Thyroid gland (tissue), 4 donors: ENCODE measurements around the gene GTF2F2.

ENCODE experiments used
- POLR2A ChIP-seq, 2 donors: fragments of 450-650 bp; IDR thresholded peaks; one replicate each; pipeline ENCODE4 v1.6.1; 2017; ENCODE audit warnings: antibody characterized with exemption in 2 of 2, mild to moderate bottlenecking in 2 of 2, moderate library complexity in 1 of 2
- TF ChIP-seq, protein P1 (sequence below), 6 experiments: fragments of 200-600 bp in 3 of 6; fragments of 450-650 bp in 3 of 6; sonication (generic) in 3 of 6; IDR thresholded peaks; one replicate each; pipeline ENCODE4 v1.5.1; 2016 to 2019; ENCODE audit warnings: antibody characterized with exemption in 6 of 6, mild to moderate bottlenecking in 2 of 6, inconsistent platforms in 1 of 6, moderate library complexity in 1 of 6

DNA sequence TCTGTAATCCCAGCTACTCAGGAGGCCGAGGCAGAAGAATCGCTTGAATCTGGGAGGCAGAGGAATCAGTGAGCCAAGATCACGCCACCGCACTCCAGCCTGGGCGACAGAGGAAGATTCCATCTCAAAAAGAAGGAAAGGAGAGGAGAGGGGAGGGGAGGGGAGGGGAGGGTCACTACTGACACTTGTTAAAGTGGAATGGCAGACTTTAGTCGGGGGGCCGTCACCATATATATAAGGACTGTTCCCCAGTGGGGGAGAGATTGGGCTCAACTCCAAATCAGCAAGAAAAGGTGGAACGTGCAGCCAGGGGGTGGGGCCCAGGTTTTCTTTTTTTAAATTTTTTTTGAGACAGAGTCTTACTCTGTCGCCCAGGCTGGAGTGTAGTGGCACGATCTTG, 194.5 kb downstream of the GTF2F2 start:
- TF ChIP-seq, protein P1, sequence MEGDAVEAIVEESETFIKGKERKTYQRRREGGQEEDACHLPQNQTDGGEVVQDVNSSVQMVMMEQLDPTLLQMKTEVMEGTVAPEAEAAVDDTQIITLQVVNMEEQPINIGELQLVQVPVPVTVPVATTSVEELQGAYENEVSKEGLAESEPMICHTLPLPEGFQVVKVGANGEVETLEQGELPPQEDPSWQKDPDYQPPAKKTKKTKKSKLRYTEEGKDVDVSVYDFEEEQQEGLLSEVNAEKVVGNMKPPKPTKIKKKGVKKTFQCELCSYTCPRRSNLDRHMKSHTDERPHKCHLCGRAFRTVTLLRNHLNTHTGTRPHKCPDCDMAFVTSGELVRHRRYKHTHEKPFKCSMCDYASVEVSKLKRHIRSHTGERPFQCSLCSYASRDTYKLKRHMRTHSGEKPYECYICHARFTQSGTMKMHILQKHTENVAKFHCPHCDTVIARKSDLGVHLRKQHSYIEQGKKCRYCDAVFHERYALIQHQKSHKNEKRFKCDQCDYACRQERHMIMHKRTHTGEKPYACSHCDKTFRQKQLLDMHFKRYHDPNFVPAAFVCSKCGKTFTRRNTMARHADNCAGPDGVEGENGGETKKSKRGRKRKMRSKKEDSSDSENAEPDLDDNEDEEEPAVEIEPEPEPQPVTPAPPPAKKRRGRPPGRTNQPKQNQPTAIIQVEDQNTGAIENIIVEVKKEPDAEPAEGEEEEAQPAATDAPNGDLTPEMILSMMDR (IDR thresholded peaks at IDR 0.05), result no peak
- TF ChIP-seq POLR2A (IDR thresholded peaks at IDR 0.05), result no peak
